Prostate gland (tissue), 2 donors: Measurements from ENCODE around the gene MNS1. TPM values are rescaled to one million over a fixed set of nuclear protein-coding genes. Genes with fewer than 3 reads are reported as not detected.

Source experiments
- total RNA-seq, 2 donors: library from RNA; depleted of rRNA; stranded (reverse); fragments of >200 nt; gene quantifications; one replicate each; pipeline ENCODE4 v1.1.0, GENCODE V29; 2016

MNS1 gene
- total RNA-seq, 2 donors from 2014 or later, result 1.5 to 4.5 TPM

Other genes with a start within 250 kb of the MNS1 start
- 10 to 100 TPM in 1 of 2 donors, 1 to 10 TPM in 1; 9.3 to 15.1 TPM for gene RFX7, start 221.3 kb downstream of the MNS1 start, total RNA-seq
- gene TEX9, start 99.7 kb downstream of the MNS1 start, total RNA-seq, result 1 to 10 TPM; 8.7 to 9.4 TPM